NCI-H460 (cell line): ENCODE measurements around the gene IMPG2. TPM values are rescaled to one million over a fixed set of nuclear protein-coding genes. Genes with fewer than 3 reads are reported as not detected.

Experiments used
- DNase-seq: peaks from one replicate; pipeline ENCODE4 v3.0.0-alpha.2; 2016; ENCODE audit warnings: low read depth; ENCODE audit errors: extremely low read depth
- total RNA-seq: library from RNA; depleted of rRNA; stranded (reverse); fragments of >200 nt; shearing (Covaris generic); gene quantifications from 2 replicates; pipeline ENCODE4 v1.2.3, GENCODE V29; 2014; rRNA removed

Gene IMPG2
- total RNA-seq, 1 experiment from 2014 or later: 0.12 TPM

DNA sequence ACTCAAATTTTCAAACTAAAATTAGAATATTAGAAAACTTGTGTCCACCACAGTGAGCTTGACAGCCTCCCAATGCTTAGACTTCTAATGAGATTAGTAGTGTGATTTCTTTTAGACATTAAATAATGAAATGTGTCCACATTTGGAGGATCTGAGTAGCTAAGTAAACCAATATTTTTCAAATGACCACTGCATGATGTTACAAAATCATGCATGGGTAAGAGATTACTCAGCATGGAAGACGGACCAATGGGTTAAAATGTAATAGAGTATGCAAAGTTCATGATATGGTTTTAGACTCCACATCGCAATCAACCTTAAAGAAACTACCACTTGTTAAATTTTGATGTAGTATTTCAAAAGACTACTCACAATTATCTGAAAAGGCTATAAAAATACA, 130.6 kb downstream of the IMPG2 start:
- no peak for DNase-seq

DNA sequence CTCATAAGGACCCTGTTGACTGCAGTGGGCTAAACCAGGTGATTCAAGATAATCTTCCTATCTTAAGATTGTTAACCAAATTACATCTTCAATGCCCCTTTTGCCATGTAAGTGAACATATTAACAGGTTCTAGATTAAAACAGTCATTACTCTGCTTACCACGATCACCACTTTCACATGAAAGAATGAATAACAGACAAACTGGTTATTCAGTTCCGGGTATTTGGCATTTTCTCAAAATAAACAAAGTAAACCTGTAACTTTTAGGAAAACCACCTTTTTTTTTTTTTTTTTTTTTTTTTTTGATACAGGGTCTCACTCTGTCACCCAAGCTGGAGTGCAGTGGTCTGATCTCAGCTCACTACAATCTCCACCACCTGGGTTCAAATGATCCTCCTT, 131.2 kb downstream of the IMPG2 start:
- DNase-seq: no peak

DNA sequence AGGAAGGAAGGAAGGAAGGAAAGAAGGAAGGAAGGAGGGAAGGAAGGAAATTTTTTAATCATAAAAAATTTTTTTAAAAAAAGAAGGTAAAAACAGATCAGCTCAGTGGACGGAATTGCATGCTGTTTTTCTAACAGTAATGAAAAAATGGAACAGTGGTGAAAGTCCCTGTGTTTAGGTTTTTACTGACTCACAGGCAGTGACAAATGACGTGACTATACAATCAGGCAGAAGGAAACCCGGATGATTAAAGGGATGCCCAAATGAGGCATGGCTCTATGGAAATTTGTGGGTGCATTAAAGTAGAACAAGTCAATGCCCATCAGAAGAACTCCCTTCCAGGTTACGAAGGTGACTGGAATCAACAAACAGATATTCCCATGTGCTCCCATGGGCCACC, 135.0 kb downstream of the IMPG2 start:
- DNase-seq: no peak

DNA sequence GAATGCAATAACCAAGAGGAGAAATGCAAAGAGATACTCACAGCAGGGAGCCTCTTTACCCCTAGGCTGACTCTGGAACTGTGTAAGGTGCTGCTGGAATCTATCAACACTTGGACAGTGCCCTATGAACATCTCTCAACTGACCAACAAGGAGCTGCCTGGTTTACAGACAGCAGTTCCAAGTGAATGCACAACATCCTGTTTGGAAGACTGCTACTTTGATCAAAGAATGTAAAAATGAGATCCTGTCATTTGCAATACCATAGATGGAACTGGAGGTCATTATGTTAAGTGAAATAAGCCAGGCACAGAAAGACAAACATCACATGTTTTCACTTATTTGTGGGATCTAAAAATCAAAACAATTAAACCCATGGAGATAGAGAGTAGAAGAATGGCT, 136.3 kb downstream of the IMPG2 start:
- DNase-seq: no peak

DNA sequence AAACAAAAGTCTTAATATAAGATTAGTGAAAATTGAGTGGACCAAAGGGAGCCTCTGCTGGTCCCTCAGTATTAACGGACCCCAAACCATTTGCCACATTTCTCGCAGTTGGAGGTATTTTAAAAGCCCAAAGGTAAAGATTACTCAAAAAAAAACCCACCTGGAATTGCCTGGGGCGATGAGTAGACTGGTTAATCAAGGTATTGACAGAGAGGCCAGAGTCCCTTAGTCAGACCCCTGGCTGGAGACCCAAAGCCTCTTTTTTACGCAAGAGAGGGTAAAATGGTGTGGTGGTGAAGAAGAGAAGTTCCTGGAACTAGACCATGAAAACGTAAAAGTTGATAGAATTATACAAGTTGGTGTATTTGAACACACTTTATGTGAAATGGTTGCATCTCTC, 137.2 kb downstream of the IMPG2 start:
- no peak for DNase-seq

DNA sequence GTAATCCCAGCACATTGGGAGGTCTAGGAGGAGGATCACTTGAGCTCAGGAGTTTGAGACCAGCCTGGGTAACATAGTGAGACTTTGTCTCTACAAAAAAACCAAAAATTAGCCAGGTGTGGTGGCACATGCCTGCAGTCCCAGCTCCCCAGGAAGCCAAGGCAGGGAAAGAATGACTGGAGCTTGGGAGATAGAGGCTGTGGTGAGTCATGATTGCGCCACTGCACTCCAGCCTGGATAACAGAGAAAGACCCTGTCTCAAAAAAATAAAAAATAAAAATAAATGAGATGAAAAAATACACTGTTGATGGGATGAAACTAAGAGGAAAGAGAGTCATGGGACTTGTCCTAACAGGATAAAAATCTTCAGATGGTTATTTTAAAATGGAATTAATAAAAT, 137.6 kb downstream of the IMPG2 start:
- no peak for DNase-seq

DNA sequence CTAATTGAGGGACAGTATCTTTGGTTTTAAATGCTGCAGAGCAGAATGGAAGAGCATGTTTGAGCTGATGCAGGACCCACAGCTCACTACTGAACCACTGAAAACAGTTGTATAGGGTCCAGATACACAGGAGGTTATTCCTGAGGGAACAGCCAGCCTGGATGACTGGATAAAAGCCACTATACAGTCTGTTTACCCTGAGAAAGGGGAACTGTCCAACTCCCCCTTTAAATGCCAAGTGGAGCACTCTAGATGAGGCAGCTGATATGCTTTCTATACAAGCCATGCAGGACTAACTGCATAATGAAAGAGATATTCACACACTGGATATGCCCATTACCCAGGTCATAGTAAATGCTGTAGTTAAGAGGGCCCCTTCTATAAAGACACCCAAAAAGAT, 138.6 kb downstream of the IMPG2 start:
- DNase-seq: no peak

DNA sequence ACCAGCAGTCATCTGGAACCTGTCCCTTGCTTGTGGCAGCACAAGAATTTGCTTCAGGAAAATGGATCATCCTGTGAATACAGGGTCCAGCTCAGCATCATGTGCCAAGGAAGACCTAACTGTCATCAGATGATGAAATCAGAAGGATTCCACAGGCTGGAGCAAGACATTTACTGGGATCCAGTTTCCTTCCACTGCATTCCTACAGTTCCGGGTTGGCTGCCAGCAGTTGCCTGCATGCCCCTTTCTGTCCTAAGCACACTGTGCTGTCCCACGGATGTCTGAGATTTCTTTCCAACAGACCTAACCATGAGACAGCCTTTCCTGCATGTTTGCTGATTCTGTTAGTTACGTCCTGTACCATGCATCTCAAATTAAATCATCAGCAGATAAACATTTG, 140.7 kb downstream of the IMPG2 start:
- no peak for DNase-seq

DNA sequence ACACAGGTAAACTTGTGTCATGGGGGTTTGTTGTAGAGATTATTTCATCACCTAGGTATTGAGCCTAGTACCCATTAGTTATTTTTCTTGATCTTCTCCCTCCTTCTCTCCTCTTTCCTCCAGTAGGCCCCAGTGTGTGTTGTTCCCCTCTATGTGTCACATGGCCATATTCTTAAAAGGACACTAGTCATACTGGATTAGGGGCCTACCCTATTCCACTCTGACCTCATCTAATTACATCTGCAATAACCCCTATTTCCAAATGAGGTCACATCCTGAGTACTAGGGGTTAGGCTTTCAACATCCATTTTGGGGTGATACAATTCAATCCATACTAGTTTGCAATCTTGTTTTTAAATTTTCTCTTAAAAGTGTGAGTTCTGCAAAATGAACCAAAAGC, 142.8 kb downstream of the IMPG2 start:
- no peak for DNase-seq

Other genes with a start within 250 kb of the IMPG2 start
- 12.1 and 12.3 TPM in 2 replicates for gene SENP7, start 192.6 kb upstream of the IMPG2 start, total RNA-seq
- gene TRMT10C, start 241.3 kb upstream of the IMPG2 start, total RNA-seq: 36.4 and 42.0 TPM in 2 replicates